Effector memory CD4-positive, alpha-beta T cell (primary cell): ENCODE results near the gene FMO2.
A peak's percentile ranks its signal among the peaks of the same experiment; 100 is the strongest.

Source experiments
- DNase-seq, 3 donors: peaks; one replicate each; pipeline ENCODE4 v3.0.0-alpha.2; 2020
- H3K27ac ChIP-seq: 2 replicates; pipeline ENCODE4 v1.7.0; 2013; ENCODE audit warnings: mild to moderate bottlenecking, low read length, moderate library complexity; ENCODE audit not compliant: insufficient read depth, poor library complexity, severe bottlenecking
- H3K27me3 ChIP-seq: replicated peaks from 2 replicates; pipeline ENCODE4 v1.7.0; 2013; ENCODE audit warnings: mild to moderate bottlenecking, low read length; ENCODE audit not compliant: insufficient read depth, control insufficient read depth, poor library complexity, severe bottlenecking
- H3K36me3 ChIP-seq: 2 replicates; pipeline ENCODE4 v1.7.0; 2013; ENCODE audit warnings: mild to moderate bottlenecking, low read length, moderate library complexity; ENCODE audit not compliant: control insufficient read depth, insufficient read depth
- H3K4me1 ChIP-seq: 2 replicates; pipeline ENCODE4 v1.7.0; 2013; ENCODE audit warnings: low read length, mild to moderate bottlenecking; ENCODE audit not compliant: control insufficient read depth, insufficient read depth, poor library complexity, severe bottlenecking
- H3K4me3 ChIP-seq: 2 replicates; pipeline ENCODE4 v1.7.0; 2013; ENCODE audit warnings: low read length, low read depth, mild to moderate bottlenecking; ENCODE audit not compliant: insufficient read depth, poor library complexity, severe bottlenecking
- H3K9me3 ChIP-seq: 2 replicates; pipeline ENCODE4 v1.7.0; 2013; ENCODE audit warnings: mild to moderate bottlenecking, low read length, moderate library complexity; ENCODE audit not compliant: control insufficient read depth

FMO2 gene

DNA sequence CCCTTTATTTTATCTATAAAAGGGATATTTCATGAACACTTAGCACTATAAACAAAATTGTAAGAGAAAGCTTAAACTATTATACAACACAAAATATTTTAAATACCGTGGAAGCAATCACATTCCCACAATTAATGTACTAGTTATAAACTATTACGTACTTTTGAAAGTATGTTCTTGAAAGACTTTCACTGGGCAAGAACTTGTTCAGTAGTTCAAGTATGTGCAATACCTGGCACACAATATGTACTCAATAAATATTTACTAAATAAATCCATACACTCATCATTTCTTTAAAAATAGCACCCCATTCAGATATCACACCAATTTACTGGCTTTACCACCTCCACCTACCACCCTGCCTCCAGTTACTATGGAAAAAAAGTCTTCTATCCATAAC is 12.6 kb upstream of the FMO2 start:
- no peak for DNase-seq
- H3K4me3 ChIP-seq, result no peak overlapping the region
- no peaks in the 10 kb centered on the region for H3K4me1 ChIP-seq
- peaks cover 3% of the 10 kb centered on the region for H3K27me3 ChIP-seq
- no peaks in the 10 kb centered on the region for H3K36me3 ChIP-seq
- no peaks in the 10 kb centered on the region for H3K9me3 ChIP-seq
- H3K27ac ChIP-seq, result no peak overlapping the region

DNA sequence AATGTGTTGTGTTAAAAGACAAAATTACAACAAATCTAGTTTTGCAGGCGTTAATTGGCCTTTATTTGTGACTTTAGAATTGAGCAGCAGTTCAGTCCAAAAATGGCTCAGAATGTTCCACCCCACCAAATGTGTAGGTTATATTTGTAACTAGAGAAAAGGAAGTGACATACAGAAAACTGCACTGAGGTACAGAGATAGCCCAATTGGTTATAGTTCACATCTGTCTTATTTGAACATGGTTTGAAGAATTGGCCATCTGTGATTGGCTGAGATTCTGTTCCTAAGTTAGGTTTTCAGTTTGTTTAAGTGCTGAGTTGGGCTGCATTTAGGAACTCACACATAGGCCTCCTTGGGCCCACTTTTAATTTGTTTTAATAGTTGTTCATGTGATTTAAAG is 12.0 kb upstream of the FMO2 start:
- Histone ChIP-seq H3K27me3 (peaks cover 3% of the 10 kb centered on the region), H3K9me3 (no peaks in the 10 kb centered on the region), H3K27ac (no peak overlapping the region), H3K4me3 (no peak overlapping the region), H3K36me3 (no peaks in the 10 kb centered on the region), H3K4me1 (no peaks in the 10 kb centered on the region)
- no peak for DNase-seq

DNA sequence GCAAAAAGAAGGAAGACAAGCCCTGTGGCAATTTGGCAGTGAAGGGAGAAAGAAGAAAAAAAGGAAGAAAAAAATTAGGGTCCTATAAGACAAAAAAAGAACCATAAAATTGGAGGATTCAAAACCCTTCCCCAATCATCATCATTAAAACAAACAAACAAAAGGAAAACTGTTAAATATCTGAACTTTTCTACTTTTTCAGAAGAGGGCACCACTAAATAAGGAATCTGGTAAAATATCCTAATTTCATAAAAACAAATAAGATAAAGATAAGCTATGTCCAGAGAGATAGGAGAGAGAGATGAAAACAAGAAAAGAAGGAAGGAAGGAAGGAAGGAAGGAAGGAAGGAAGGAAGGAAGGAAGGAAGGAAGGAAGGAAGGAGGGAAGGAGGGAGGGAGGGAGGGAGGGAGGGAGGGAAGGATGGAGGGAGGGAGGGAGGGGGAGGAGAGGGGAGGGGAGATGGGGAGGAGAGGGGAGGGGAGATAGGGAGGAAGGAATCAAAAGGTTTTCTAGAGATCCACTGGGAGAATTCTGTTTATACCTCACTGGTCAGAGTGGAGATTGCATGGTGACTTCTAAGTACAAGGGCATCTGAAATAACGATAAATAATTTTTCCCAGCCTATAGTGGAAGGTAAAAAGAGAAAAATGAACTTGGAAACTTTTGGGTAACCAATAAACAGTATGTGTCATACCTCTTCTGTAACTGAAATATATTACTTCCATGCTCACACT is 10.4 kb upstream of the FMO2 start:
- H3K36me3 ChIP-seq, result no peaks in the 10 kb centered on the region
- no peak overlapping the region for H3K4me3 ChIP-seq
- DNase-seq, result no peak
- H3K9me3 ChIP-seq, result no peaks in the 10 kb centered on the region
- no peaks in the 10 kb centered on the region for H3K4me1 ChIP-seq
- H3K27me3 ChIP-seq, result no peaks in the 10 kb centered on the region
- no peak overlapping the region for H3K27ac ChIP-seq

DNA sequence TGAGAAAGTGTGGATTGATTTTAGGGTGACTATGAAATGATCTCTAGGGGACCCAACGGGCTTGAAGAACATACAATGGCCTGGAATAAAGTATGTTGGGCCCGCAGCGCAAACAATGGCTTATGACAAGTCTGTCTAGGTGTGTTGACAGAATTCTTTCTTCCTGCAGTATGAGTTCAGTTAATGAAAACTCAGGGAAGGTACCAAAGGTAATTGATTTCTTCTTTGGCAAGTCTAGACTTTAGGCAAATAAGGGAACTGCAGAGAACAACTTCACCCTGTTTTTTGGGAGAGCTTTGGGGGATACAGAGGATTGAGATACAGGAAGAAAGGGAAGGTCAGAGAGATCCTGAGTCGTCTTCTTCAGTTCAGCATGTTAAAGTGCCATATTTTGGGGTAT is 7.8 kb upstream of the FMO2 start:
- Histone ChIP-seq H3K9me3 (no peaks in the 10 kb centered on the region), H3K27ac (no peak overlapping the region), H3K4me1 (no peaks in the 10 kb centered on the region), H3K4me3 (no peak overlapping the region), H3K27me3 (no peaks in the 10 kb centered on the region), H3K36me3 (no peaks in the 10 kb centered on the region)
- no peak for DNase-seq

DNA sequence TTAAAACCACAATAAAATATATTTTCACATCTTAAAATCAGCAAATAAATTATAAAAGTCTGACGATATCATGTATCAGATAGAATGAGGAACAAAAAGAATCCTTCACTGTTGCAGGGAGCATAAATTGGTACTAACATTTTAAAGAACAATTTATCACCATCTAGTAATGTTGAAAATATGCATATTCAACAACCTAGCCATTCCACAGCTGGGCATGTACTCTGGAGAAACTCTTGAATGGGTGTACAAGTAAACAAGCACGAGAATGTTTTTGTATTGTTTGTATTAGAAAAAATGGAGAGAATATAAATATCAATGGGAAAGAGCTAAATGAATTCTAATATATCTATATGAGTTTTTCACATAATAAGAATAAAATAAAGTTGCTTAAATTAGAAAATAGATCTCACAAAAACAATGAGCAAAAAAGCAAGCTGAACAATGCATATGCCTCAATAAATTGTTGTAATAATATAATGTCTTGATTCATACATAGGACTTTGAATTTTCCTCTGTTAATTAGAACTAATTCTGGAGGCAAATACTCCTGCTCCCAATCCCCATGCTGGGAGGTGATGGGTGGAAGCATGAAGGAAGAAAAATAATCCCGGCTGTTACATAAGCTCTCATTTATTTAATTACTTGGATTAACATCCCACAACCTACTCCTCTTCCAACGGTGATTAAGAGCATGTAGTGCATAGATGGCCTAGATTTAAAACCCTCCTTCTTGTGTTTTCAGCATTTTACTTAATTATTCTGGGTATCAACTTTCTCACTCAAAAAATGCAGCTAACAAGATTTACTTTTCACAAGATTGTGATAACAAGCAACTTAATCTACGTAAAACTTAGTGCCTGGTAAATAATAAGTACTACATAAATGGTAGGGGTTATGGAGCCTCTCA is 5.5 kb upstream of the FMO2 start:
- H3K9me3 ChIP-seq, result no peaks in the 10 kb centered on the region
- H3K27ac ChIP-seq, result no peak overlapping the region
- DNase-seq, result no peak
- no peaks in the 10 kb centered on the region for H3K27me3 ChIP-seq
- no peaks in the 10 kb centered on the region for H3K36me3 ChIP-seq
- H3K4me3 ChIP-seq, result no peak overlapping the region
- H3K4me1 ChIP-seq, result no peaks in the 10 kb centered on the region

DNA sequence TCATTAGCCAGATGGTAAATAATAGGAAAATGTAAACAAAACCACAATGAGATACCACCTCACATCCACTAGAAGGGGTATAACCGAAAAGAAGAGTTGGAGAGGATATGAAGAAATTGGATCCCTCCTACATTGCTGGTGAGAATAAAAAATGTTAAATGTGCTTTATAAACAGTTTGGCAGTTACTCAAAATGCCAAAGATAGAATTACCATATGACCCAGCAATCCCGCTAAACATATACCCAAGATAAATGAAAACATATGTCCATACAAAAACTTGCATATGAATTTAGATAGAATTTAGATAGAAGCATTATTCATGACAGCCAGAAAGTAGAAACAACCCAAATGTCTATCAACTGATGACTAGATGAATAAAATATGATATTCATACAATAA is 4.4 kb upstream of the FMO2 start:
- no peak for DNase-seq

DNA sequence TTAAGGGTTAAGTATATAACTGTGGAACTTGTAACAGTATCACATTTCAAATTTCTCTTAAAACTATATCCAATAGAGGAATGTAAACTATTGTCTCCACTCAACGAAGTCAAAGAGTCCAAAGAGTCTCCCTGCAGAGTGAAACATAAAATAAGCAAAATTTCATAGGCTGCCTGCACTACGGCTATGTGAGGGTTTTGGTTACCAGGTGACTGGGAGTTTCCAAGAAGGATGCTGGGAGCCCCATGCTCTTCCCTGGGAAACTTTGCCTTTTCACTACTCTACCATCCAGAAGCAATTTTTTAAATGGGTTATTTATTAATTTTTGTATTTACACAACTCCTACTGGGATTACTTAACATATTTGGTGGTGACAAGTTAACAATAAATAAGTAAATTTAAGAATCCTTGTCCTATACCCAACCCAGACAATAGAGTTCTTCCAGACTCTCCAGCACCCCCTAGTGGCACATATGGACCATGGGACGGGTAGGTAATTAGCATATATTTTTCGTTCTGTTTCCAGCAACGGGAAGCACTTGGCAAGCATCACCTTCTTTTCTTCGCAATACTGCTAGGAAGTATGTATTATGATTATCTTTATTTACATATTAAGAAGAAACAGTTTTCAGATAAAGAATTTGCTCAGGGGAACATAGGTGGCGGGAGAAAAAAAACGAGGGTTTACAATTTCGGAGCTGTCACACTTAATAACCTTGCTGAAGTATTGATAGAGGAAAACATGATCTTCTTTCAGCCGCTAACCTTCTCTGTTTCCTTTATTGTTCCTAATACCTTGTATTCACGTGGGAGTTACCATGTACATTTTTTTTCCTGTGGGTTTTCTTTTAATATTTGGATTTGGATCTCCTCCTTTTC is 3.5 kb downstream of the FMO2 start:
- peak in 2 of 3 donors; percentile 5 to 13 for DNase-seq
- no peaks in the 10 kb centered on the region for H3K9me3 ChIP-seq
- H3K27ac ChIP-seq, result no peak overlapping the region
- no peaks in the 10 kb centered on the region for H3K27me3 ChIP-seq
- H3K4me3 ChIP-seq, result no peak overlapping the region
- H3K4me1 ChIP-seq, result no peaks in the 10 kb centered on the region
- H3K36me3 ChIP-seq, result no peaks in the 10 kb centered on the region

More for the DNA sequence above, 4.4 kb upstream of the FMO2 start:
- no peaks in the 10 kb centered on the region for H3K27me3 ChIP-seq
- H3K27ac ChIP-seq, result no peak overlapping the region
- no peaks in the 10 kb centered on the region for H3K36me3 ChIP-seq
- no peak overlapping the region for H3K4me3 ChIP-seq
- no peaks in the 10 kb centered on the region for H3K9me3 ChIP-seq
- H3K4me1 ChIP-seq, result no peaks in the 10 kb centered on the region

DNA sequence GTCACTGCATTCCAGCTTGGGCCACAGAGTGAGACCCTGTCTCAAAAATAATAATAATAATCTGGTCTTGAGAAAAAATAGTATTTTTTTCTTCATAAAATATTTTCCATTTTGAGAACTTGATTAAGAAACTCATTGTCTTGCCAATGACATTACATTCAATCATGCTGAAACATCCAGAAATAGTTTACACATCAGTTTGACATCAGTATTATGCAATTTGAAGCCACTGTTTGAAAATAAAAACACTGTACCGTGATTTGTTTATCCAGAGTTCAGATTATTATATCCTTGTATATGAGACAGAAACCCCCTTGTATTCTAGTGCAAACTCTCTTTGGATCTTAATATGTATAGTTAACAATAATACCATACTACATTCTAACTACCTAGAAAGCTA is 6.9 kb downstream of the FMO2 start:
- no peak for DNase-seq
- H3K9me3 ChIP-seq, result no peaks in the 10 kb centered on the region
- no peaks in the 10 kb centered on the region for H3K4me1 ChIP-seq
- no peak overlapping the region for H3K4me3 ChIP-seq
- H3K27ac ChIP-seq, result no peak overlapping the region
- H3K27me3 ChIP-seq, result no peaks in the 10 kb centered on the region
- H3K36me3 ChIP-seq, result no peaks in the 10 kb centered on the region

DNA sequence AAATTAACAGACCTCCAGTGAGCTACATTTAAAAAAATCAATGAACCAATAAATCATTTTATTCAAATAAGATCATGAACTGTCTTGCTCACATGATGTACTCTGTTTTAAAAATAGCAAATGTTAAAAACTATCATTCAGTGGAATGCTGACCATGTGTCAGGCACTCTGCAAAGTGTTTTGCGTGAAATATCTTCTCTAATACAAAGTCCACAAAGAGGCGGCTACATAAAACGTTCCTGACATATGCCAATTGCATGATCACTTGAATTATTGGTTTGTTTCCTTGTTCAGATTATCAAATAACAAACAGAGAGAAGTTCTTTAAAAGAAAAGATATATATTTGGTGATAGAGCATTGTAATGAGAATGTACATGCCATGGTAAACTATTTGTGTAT is 10.7 kb downstream of the FMO2 start:
- Histone ChIP-seq H3K4me3 (no peak overlapping the region), H3K4me1 (no peaks in the 10 kb centered on the region), H3K36me3 (no peaks in the 10 kb centered on the region), H3K27me3 (no peaks in the 10 kb centered on the region), H3K27ac (no peak overlapping the region), H3K9me3 (no peaks in the 10 kb centered on the region)
- DNase-seq, result no peak
